MG63 (cell line): ENCODE data around the gene PALLD. TPM values are rescaled to one million over a fixed set of nuclear protein-coding genes. Genes with fewer than 3 reads are reported as not detected.
"Not testable (repeated sequence)": the region's sequence is repeated elsewhere in the genome, so short reads cannot be mapped to it uniquely, and the experiment has no call there.

Experiments used
- DNase-seq: peaks from one replicate; pipeline ENCODE4 v3.0.0-alpha.2; 2020
- H3K27me3 ChIP-seq: fragments of 250-450 bp; sonication (Bioruptor Pico); 2 replicates; pipeline ENCODE4 v1.5.1; 2020; ENCODE audit warnings: mild to moderate bottlenecking, moderate library complexity
- H3K36me3 ChIP-seq: fragments of 250-450 bp; sonication (Bioruptor Pico); 2 replicates; pipeline ENCODE4 v1.5.1; 2020; ENCODE audit warnings: mild to moderate bottlenecking, moderate library complexity
- H3K4me3 ChIP-seq: fragments of 250-450 bp; sonication (Bioruptor Pico); 2 replicates; pipeline ENCODE4 v1.5.1; 2020; ENCODE audit warnings: mild to moderate bottlenecking, moderate library complexity
- H3K9me3 ChIP-seq: fragments of 250-450 bp; sonication (Bioruptor Pico); 2 replicates; pipeline ENCODE4 v1.5.1; 2020; ENCODE audit warnings: mild to moderate bottlenecking, moderate library complexity
- total RNA-seq: library from RNA; depleted of rRNA; stranded (reverse); fragments of >200 nt; shearing (Covaris generic); gene quantifications from 2 replicates; pipeline ENCODE4 v1.2.3, GENCODE V29; 2014; ENCODE audit warnings: low replicate concordance

Gene PALLD
- total RNA-seq, 1 experiment from 2014 or later = 40.2 TPM

DNA sequence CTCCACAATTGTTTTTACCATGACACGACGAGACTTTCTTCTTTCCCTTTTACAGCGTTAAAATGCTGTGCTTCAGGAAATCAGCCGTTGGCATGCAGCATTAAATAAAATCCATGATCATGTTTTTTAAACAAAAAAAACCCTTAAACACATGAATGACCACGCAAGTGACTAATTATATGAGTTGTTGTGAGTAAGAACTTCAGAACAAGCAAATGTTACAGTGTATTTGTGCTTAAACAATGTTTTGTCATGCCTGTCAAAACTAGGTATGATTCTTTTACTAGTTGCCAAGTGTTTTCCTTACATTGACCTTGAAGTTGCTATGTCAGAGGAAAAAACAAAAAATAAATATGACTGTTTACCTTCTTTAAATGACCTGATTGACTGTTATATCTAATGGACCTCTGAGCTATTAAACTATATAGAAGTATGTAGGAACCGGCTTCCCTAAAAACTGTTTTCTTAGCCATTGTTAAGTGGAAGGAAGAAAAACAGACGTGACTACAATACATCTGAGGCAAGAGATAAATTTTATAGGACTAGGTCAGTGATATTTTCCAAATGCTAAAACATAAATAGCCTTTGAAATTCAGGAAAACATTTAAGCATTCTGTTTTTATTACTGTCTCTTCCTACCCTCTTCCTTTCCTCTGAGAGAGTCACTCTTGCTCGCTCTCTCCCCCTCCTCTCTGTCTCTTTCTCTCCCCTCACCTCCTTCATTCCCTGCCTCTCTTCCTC is 197.1 kb downstream of the PALLD start:
- H3K4me3 ChIP-seq = no peak overlapping the region
- H3K36me3 ChIP-seq = peaks cover 5% of the 10 kb centered on the region; the same call in 1 of the 2 replicates
- H3K27me3 ChIP-seq = no peaks in the 10 kb centered on the region
- no peak for DNase-seq
- no peaks in the 10 kb centered on the region for H3K9me3 ChIP-seq

DNA sequence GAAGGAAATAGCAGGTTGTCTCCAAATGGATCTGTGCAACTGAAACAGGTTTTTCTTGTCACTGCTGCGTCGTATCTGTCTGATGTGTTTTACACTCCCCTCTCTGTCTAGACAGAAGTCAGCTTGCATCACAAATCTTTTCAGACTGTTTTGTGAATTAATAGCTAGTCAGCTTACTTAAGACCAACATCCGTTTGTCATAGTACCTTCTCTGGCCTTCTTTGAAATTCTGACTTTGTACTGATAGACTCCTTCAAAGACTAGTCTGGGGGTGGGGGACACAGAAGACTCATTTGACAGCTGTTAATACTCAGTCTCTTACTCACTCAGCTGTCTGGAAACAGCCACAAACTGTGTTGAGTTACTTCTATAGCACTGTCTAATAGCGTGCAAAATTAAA is 197.8 kb downstream of the PALLD start:
- Histone ChIP-seq H3K27me3 (no peaks in the 10 kb centered on the region), H3K36me3 (peaks cover 5% of the 10 kb centered on the region; the same call in 1 of the 2 replicates), H3K4me3 (no peak overlapping the region), H3K9me3 (no peaks in the 10 kb centered on the region)
- no peak for DNase-seq

DNA sequence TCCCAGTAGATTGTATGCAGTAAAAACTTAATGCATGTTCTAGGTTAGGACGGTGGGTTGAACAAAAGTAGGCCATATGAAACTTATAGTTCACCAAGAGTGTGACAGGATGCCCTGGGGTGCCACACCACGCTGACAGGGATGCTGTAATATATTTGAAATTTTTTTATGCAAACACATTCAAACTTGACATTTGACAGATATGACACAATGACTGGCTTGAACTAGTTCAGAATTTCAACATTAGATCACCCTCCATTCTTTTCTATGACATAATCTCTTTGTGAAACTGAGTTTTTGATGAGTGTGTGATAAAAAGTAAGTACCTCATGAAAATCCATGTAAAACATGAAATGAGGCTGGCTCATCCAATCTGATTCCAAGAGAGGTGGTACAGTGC is 198.4 kb downstream of the PALLD start:
- no peak for DNase-seq
- no peaks in the 10 kb centered on the region for H3K27me3 ChIP-seq
- H3K36me3 ChIP-seq = peaks cover 5% of the 10 kb centered on the region; the same call in 1 of the 2 replicates
- H3K4me3 ChIP-seq = no peak overlapping the region
- no peaks in the 10 kb centered on the region for H3K9me3 ChIP-seq

DNA sequence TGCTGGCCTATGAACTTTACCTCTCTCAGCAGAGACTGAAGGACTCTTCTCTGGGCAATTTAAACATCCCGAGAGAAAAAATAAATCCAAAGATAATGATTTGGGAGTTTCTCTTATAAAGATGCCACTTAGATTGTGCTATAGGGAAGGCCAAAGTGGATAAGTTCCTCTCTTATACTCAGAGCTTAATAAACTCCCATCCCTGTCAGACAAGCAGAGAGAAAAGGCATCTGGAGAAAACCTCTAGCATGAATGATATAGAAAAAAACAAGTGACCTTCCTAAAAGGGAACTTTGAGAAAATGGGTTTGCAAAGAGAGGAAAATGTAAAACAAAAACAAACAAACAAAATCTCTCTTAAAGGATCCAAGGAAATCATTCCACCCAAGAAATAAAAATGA is 199.4 kb downstream of the PALLD start:
- no peaks in the 10 kb centered on the region for H3K9me3 ChIP-seq
- DNase-seq = no peak
- no peaks in the 10 kb centered on the region; the same call in 1 of the 2 replicates for H3K36me3 ChIP-seq
- no peak overlapping the region for H3K4me3 ChIP-seq
- no peaks in the 10 kb centered on the region for H3K27me3 ChIP-seq

DNA sequence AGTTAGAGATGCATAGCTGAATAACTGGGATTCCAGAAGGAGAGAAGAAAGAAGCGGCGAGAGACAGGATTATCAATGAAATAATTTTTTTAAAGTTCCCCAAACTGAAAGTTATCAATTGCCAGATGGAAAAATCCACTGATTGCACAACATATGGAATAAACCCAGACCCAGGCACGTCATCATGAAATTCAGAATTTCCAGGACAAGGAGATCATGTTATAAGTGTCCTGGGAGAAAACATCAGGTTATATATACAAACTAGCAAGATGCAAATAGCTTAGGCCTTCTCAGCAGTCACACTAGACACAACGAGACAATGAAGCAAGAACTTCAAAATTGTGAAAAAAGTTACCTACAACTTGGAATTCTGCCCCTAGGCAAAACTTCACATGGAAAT is 200.0 kb downstream of the PALLD start:
- no peaks in the 10 kb centered on the region for H3K27me3 ChIP-seq
- DNase-seq = no peak
- H3K4me3 ChIP-seq = no peak overlapping the region
- H3K9me3 ChIP-seq = no peaks in the 10 kb centered on the region
- H3K36me3 ChIP-seq = no peaks in the 10 kb centered on the region; the same call in 1 of the 2 replicates

DNA sequence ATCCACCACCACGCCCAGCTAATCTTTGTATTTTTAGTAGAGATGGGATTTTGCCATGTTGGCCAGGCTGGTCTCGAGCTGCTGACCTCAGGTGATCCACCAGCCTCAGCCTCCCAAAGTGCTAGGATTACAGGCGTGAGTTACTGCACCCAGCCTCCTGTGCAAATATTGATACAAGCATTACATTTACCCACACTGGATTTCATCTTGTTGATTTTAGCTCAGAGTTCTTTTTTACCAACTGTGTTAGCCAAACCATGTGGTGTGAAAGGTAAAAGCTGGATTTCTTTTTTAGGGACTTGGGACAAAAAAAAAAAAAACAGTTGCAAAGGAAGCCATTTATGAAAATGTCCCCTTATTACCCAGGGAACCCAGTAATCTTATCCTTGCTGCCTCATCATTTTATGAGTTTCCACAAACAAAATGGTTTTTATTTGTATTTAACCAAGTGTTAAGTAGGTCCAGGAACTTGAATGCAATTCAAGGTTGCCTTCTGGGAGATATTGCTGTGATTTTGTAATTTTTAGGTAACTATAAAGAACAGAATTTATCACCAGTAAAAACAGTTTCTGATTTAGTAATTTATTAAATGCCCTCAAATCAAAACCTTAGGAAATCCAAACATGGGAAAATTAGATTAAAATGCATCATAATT is 202.5 kb downstream of the PALLD start:
- Histone ChIP-seq H3K4me3 (no peak overlapping the region), H3K9me3 (no peaks in the 10 kb centered on the region), H3K27me3 (no peaks in the 10 kb centered on the region), H3K36me3 (no peaks in the 10 kb centered on the region; the same call in 1 of the 2 replicates)
- no peak for DNase-seq

DNA sequence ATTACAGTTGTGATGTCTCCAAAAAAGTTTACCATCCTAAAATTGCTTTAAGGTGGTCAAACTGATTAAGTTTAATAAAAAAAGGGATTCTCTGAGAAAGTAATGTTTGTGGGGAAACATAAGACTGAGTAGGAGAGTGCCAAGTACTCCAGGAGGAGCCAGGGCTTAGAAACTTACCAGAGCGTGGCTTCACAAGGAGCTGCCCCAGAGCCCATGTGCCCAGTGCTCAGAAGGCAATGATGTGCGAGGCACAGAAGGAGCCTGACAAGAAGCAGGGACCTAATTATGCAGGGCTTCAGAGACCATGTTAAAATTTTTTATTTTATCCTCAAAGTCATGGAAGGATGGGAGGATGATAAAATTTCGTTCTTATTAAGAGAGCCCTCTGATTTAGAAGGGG is 204.2 kb downstream of the PALLD start:
- H3K9me3 ChIP-seq = no peaks in the 10 kb centered on the region
- no peak overlapping the region for H3K4me3 ChIP-seq
- DNase-seq = no peak
- H3K27me3 ChIP-seq = no peaks in the 10 kb centered on the region
- no peaks in the 10 kb centered on the region; the same call in 1 of the 2 replicates for H3K36me3 ChIP-seq

DNA sequence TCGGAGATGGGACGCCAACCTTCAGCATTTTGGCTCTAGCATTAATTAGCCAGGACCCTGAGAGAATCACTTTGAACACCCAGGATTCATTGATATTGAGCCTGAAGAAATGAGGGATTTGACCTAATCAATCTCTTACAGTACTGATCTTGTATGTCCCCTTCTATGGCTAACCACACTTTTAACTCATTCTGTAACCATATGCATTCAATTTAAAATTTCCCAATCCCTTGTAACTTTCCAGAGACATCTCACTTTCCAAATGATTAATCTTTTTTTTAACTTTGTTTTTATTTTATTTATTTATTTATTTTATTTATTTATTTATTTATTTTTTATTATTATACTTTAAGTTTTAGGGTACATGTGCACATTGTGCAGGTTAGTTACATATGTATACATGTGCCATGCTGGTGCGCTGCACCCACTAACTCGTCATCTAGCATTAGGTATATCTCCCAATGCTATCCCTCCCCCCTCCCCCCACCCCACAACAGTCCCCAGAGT is 205.8 kb downstream of the PALLD start:
- not testable (repeated sequence) for H3K9me3 ChIP-seq, DNase-seq, H3K36me3 ChIP-seq, H3K27me3 ChIP-seq, H3K4me3 ChIP-seq

DNA sequence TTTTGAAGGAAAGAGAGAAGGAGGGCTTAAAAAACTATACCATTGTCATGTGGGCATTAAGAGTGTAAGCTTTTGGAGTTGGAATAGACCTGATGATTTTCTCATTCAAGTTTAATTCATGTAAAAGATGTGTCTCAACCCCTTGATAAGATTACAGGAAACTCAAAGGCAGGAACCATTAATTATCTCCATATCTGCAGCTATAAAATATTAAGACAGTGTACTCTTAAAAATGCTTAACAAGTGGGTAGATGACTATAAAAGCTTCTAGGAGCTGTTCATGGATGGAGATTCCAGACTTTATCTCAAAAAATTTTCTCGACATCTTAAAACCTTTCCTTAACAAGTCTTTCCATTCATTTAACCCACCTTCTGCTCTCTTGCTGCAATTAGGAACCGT is 208.3 kb downstream of the PALLD start:
- no peaks in the 10 kb centered on the region for H3K9me3 ChIP-seq
- H3K36me3 ChIP-seq = no peaks in the 10 kb centered on the region; the same call in 1 of the 2 replicates
- no peaks in the 10 kb centered on the region for H3K27me3 ChIP-seq
- no peak overlapping the region for H3K4me3 ChIP-seq
- no peak for DNase-seq

DNA sequence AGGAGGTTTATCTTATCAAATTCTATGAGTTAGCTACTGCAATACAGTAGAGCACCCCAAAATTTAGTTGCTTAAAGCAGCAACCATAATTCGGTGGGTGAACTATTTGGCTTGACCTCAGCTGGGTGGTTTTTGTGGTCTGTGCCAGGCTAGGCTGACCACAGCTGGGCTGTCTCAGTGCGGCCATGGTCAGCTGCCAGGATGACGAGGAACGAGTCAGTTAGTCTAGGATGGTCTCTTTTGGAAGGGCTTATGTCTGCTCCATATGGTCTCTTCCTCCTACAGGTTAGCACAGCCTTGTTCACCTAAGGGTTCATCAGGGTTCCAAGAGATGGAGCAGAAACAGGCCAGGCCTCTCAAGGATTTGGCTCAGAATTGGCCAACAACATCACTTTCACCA is 210.4 kb downstream of the PALLD start:
- DNase-seq = peak; percentile 84
- H3K36me3 ChIP-seq = no peaks in the 10 kb centered on the region; the same call in 1 of the 2 replicates
- no peaks in the 10 kb centered on the region for H3K9me3 ChIP-seq
- H3K4me3 ChIP-seq = no peak overlapping the region
- no peaks in the 10 kb centered on the region for H3K27me3 ChIP-seq

DNA sequence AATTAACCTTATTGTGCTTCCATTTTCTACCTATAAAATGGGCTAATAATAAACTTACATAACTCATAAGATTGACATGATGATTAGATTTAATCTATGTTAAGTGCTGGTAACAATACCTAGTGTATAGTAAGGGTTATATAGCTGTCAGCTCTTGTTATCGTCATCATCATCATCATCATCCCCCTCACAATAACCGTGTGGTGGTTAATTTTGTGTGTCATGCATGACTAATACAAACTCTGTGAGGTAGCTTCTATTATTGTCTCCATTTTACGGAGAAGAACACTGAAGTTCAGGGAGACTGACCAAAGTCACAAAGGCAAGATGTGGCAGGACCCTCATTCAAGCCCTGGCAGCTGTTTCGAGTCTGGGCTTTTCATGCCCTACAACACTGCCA is 211.3 kb downstream of the PALLD start:
- Histone ChIP-seq H3K4me3 (no peak overlapping the region), H3K27me3 (no peaks in the 10 kb centered on the region), H3K36me3 (no peaks in the 10 kb centered on the region; the same call in 1 of the 2 replicates), H3K9me3 (no peaks in the 10 kb centered on the region)
- DNase-seq = no peak

DNA sequence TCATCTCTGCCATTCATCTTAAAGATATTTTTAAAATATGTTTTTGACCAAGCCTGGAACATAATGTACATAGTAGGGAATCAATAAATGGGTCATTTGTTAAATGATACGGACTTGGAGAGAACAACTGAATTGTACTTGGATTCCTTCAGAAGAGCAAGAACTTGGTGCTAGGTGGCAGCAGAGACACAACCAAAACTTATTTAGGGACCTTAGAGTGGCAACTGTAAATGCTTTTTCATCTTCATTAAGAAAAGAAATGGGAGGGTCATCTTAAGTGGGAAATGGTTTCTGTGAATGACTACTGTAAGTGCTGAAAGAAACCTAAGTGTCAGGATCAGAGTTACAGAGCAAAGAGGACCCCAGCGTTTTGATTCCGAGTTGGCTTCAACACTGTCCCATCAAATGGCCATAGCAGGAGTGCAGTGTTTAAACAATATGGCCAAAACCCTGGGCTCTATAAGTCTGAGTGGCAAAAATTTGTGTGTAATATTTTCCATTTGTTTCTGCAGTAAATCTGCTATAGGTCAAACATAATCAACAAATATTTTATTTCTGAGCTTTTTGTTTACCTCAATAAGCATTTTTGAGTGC is 213.6 kb downstream of the PALLD start:
- Histone ChIP-seq H3K36me3 (no peaks in the 10 kb centered on the region; the same call in 1 of the 2 replicates), H3K4me3 (no peak overlapping the region), H3K27me3 (no peaks in the 10 kb centered on the region), H3K9me3 (no peaks in the 10 kb centered on the region)
- DNase-seq = no peak

DNA sequence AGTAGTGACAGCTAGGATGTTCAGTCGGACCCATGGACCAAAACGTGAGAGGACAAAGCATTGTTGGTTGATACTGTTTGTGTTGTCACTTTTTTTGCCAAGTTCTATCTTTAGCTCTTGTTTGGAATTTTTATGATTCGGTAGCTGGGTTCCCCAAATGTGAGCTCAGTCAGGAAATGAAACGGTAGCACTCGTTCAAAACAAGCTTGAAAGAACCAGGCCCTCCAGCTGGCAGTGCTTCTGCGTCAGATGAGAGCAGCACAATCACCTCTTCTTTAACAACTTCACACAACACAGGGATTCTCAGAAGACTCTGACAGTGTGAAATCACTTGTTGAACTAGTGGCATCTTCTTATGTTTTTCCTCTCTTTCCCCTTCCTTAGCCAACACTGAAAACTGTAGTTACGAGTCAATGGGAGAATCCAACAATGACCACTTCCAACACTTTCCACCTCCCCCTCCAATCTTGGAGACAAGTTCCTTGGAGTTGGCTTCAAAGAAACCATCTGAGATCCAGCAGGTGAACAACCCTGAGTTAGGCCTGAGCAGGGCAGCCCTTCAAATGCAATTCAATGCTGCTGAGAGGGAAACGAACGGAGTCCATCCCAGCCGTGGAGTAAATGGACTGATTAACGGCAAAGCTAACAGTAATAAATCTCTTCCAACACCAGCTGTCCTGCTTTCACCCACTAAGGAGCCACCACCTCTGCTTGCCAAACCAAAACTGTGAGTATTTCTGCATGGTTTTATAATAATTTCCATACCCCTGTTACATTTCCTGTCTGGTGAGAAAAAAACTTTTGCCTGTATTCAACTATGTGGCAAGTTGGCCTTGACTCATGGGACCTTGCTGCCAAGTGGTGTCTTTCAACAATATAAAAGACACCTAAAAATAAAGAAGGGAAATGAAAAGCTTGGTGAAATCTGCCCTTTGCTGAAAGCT is 214.6 kb downstream of the PALLD start:
- Histone ChIP-seq H3K36me3 (no peaks in the 10 kb centered on the region; the same call in 1 of the 2 replicates), H3K4me3 (no peak overlapping the region), H3K9me3 (no peaks in the 10 kb centered on the region), H3K27me3 (no peaks in the 10 kb centered on the region)
- DNase-seq = peak; percentile 83

DNA sequence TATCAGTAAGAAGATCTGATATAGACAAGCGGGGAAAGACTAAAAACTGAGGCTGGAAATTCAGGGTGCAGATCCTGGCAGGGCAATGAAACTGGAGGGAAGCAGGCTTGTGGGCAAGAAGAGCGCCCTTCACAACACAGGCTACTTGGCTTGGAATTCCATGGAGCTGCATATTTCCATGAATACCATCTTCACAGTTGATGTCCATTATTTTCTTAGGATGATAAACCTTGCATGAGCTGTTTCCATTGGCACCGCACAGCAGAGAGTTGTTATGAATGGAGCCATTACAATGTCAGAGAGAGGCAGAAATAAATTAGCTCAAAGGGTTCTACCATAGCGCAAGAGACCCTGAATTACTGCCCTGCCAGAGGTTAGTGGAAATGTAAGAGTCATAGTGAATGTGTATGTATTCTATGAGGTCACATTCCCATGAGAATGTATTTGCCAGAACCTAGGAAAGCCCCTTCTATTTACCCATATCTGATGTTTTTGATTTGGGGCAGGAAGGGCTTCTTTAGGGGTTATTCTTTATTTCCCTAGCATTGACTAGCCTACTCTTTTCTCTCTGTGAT is 215.6 kb downstream of the PALLD start:
- no peaks in the 10 kb centered on the region for H3K9me3 ChIP-seq
- H3K4me3 ChIP-seq = no peak overlapping the region
- H3K36me3 ChIP-seq = no peaks in the 10 kb centered on the region; the same call in 1 of the 2 replicates
- DNase-seq = peak; percentile 38
- no peaks in the 10 kb centered on the region for H3K27me3 ChIP-seq

DNA sequence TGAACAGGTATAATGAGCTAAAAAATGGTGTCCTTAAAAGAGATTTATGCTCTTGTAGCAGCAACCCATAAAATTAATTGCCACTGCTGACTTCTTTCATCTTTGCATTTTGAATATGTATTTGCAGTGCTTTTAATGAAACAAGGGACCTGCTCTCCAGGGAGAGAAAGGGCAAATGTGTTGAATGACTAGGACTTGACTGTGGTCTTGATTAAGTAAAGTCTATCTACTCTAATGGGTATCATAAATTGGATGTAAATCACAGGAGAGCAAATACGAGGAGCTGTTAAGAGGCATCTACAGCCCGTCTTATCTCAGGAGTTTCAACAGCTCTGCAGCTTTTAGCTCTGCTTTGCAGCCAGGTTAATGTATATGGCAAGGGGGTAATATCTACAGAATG is 216.4 kb downstream of the PALLD start:
- Histone ChIP-seq H3K9me3 (no peaks in the 10 kb centered on the region), H3K27me3 (no peaks in the 10 kb centered on the region), H3K4me3 (no peak overlapping the region), H3K36me3 (no peaks in the 10 kb centered on the region; the same call in 1 of the 2 replicates)
- DNase-seq = no peak

DNA sequence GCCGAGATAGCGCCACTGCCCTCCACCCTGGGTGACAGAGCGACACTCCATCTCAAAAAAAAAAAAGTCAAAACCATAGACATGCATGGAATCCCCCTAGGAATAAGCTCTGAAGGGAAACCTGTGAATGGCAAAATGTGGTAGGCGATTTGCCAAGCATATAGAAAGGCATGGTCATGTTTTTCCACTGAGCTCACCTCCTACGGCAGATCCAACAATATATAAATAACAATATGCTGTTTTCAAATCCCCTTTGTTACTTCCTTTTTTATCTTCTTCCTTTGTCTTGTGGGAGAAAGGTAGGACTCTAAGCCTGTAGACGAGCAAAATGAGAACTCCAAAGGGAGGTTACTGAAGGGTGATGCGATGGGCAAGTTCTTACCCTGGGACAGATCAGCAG is 219.0 kb downstream of the PALLD start:
- no peaks in the 10 kb centered on the region; the same call in 1 of the 2 replicates for H3K36me3 ChIP-seq
- H3K27me3 ChIP-seq = no peaks in the 10 kb centered on the region
- H3K4me3 ChIP-seq = no peak overlapping the region
- H3K9me3 ChIP-seq = no peaks in the 10 kb centered on the region
- DNase-seq = no peak
